Caco-2 (cell line): Measurements from ENCODE around the gene PRODH. TPM values are rescaled to one million over a fixed set of nuclear protein-coding genes. Genes with fewer than 3 reads are reported as not detected.
"Not testable (repeated sequence)": the region's sequence is repeated elsewhere in the genome, so short reads cannot be mapped to it uniquely, and the experiment has no call there.

Experiments
- BruUV-seq: library from RNA; stranded (reverse); fragments of 400-500 nt; replicated peaks from 2 replicates; lab custom pipeline; 2021; lab: Mats Ljungman, UMichigan
- CTCF ChIA-PET: fragments of 300-600 bp; sonication (Branson Sonifier 250); formaldehyde crosslinking; loops from one replicate; lab custom pipeline; 2022; ENCODE audit warnings: antibody characterized with exemption; lab: Charles Lee
- POLR2A ChIA-PET: fragments of 300-600 bp; sonication (Branson Sonifier 250); formaldehyde crosslinking; loops from one replicate; lab custom pipeline; 2022; ENCODE audit warnings: antibody characterized with exemption; lab: Charles Lee
- DNase-seq, 2 experiments: peaks; one replicate each; pipeline versions ENCODE4 v3.0.0 to v3.0.0-alpha.2; 2020 to 2022
- H3K27me3 ChIP-seq: replicated peaks from 2 replicates; pipeline ENCODE4 v1.6.0; 2011; ENCODE audit warnings: low read length; ENCODE audit not compliant: control insufficient read depth, insufficient read depth
- H3K36me3 ChIP-seq: 2 replicates; pipeline ENCODE4 v1.5.1; 2011; ENCODE audit warnings: low read length; ENCODE audit not compliant: control insufficient read depth, insufficient read depth
- H3K4me1 ChIP-seq: fragments of 250-450 bp; sonication (Bioruptor Pico); 2 replicates; pipeline ENCODE4 v1.5.1; 2020; ENCODE audit warnings: mild to moderate bottlenecking
- H3K4me3 ChIP-seq: 2 replicates; pipeline ENCODE4 v1.5.1; 2011; ENCODE audit warnings: low read depth, mild to moderate bottlenecking, control low read depth, low read length
- H3K9me3 ChIP-seq: fragments of 250-450 bp; sonication (Bioruptor Pico); 2 replicates; pipeline ENCODE4 v1.5.1; 2020; ENCODE audit warnings: mild to moderate bottlenecking, moderate library complexity
- H3K27ac Mint-ChIP-seq: one replicate; pipeline ENCODE4 v1.8.0; 2022; ENCODE audit warnings: mixed read lengths; ENCODE audit not compliant: unreplicated experiment
- H3K27me3 Mint-ChIP-seq: one replicate; pipeline ENCODE4 v1.8.0; 2022; ENCODE audit warnings: mixed read lengths; ENCODE audit not compliant: insufficient read depth, unreplicated experiment
- H3K36me3 Mint-ChIP-seq: one replicate; pipeline ENCODE4 v1.8.0; 2022; ENCODE audit warnings: mild to moderate bottlenecking, mixed read lengths; ENCODE audit not compliant: insufficient read depth, unreplicated experiment
- H3K4me1 Mint-ChIP-seq: one replicate; pipeline ENCODE4 v1.8.0; 2022; ENCODE audit warnings: low read depth, mixed read lengths; ENCODE audit not compliant: unreplicated experiment
- H3K4me3 Mint-ChIP-seq: one replicate; pipeline ENCODE4 v1.8.0; 2022; ENCODE audit warnings: mild to moderate bottlenecking, moderate library complexity, mixed read lengths; ENCODE audit not compliant: unreplicated experiment
- H3K9me3 Mint-ChIP-seq: one replicate; pipeline ENCODE4 v1.8.0; 2022; ENCODE audit warnings: mixed read lengths; ENCODE audit not compliant: unreplicated experiment
- intact Hi-C: fragments of 100-400 bp; cut with micrococcal nuclease; formaldehyde crosslinking; loops from one replicate; pipeline ENCODE4 v1.10.0; 2022; ENCODE audit not compliant: unreplicated experiment
- total RNA-seq: library from RNA; stranded (reverse); gene quantifications from 2 replicates; pipeline ENCODE4 v1.2.3, GENCODE V29; 2022
- TF ChIP-seq, protein P1 (sequence below), 2 experiments: fragments of 200-600 bp in 1 of 2; IDR thresholded peaks; 1 replicate in 1 of 2; 2 replicates in 1 of 2; pipeline versions ENCODE4 v1.5.1 to v1.8.0; 2011 to 2022; ENCODE audit warnings: antibody characterized with exemption in 1 of 2, control low read depth in 1 of 2, inconsistent platforms in 1 of 2, low read depth in 1 of 2, low read length in 1 of 2, mild to moderate bottlenecking in 1 of 2, moderate library complexity in 1 of 2; ENCODE audit not compliant: insufficient read depth in 1 of 2, severe bottlenecking in 1 of 2, unreplicated experiment in 1 of 2

Gene PRODH
- total RNA-seq, 1 experiment from 2014 or later = 47.9 TPM

DNA sequence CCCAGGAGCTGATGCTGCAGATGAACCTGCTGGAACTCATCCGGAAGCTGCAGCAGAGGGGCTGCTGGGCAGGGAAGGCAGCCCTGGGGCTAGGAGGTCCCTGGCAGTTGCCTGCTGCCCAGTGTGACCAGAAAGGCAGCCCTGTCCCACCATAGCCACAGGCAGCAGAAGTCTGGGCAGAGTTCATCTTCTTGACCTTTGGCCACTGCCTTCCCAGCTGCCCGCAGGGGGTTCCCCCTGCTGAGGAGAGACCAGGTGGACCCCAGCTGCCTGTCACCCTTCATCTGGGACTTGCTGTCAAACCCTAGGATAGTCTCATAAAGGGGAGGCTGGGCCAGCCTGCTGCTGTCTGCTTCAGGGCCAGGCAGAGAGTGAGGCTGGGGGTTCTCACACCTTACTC lies 24.6 kb downstream of the PRODH start:
- DNase-seq, H3K4me3 ChIP-seq, intact Hi-C loops, H3K9me3 ChIP-seq, CTCF ChIA-PET, H3K36me3 Mint-ChIP-seq, H3K4me3 Mint-ChIP-seq, H3K27me3 ChIP-seq, H3K4me1 Mint-ChIP-seq, H3K9me3 Mint-ChIP-seq, H3K27ac Mint-ChIP-seq, H3K36me3 ChIP-seq, POLR2A ChIA-PET, BruUV-seq, H3K4me1 ChIP-seq, H3K27me3 Mint-ChIP-seq: not testable (repeated sequence)

DNA sequence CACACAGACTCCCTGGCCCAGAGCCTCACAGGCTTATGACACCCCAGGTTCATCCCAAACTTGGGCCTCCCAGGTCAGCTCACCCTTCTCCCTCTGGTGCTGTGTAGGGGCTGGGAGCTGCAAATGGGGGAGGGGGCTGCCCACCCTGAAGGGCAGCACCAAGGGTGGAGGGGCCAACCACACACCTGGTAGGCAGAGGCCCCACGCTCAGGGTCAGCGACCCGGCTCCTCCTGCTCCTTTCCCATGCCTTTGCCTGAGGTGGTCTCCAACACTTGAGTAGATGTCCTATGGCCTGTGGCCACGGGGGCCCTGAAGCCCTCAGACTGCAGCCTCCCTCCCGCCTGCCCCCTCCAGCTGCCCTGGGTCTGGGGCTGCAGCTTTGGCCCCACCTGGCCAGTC lies 26.5 kb downstream of the PRODH start:
- no peaks in the 10 kb centered on the region for H3K9me3 ChIP-seq
- CTCF ChIA-PET = no interaction called here
- Mint-ChIP-seq H3K9me3 (no peaks in the 10 kb centered on the region), H3K4me3 (no peak overlapping the region), H3K4me1 (no peaks in the 10 kb centered on the region), H3K36me3 (no peaks in the 10 kb centered on the region), H3K27ac (no peak overlapping the region), H3K27me3 (no peaks in the 10 kb centered on the region)
- no peaks in the 10 kb centered on the region for H3K4me1 ChIP-seq
- no peak overlapping the region for H3K4me3 ChIP-seq
- TF ChIP-seq, protein P1, sequence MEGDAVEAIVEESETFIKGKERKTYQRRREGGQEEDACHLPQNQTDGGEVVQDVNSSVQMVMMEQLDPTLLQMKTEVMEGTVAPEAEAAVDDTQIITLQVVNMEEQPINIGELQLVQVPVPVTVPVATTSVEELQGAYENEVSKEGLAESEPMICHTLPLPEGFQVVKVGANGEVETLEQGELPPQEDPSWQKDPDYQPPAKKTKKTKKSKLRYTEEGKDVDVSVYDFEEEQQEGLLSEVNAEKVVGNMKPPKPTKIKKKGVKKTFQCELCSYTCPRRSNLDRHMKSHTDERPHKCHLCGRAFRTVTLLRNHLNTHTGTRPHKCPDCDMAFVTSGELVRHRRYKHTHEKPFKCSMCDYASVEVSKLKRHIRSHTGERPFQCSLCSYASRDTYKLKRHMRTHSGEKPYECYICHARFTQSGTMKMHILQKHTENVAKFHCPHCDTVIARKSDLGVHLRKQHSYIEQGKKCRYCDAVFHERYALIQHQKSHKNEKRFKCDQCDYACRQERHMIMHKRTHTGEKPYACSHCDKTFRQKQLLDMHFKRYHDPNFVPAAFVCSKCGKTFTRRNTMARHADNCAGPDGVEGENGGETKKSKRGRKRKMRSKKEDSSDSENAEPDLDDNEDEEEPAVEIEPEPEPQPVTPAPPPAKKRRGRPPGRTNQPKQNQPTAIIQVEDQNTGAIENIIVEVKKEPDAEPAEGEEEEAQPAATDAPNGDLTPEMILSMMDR (IDR thresholded peaks at IDR 0.05; ENCODE audit: insufficient read depth in 1 of 2, low read depth in 1 of 2, low read length in 1 of 2, severe bottlenecking in 1 of 2, unreplicated experiment in 1 of 2) = no peak
- H3K27me3 ChIP-seq = no peaks in the 10 kb centered on the region
- DNase-seq = no peak
- no peaks in the 10 kb centered on the region for H3K36me3 ChIP-seq
- POLR2A ChIA-PET = no interaction called here
- BruUV-seq = no TSS peak
- intact Hi-C loops = no loop called here

DNA sequence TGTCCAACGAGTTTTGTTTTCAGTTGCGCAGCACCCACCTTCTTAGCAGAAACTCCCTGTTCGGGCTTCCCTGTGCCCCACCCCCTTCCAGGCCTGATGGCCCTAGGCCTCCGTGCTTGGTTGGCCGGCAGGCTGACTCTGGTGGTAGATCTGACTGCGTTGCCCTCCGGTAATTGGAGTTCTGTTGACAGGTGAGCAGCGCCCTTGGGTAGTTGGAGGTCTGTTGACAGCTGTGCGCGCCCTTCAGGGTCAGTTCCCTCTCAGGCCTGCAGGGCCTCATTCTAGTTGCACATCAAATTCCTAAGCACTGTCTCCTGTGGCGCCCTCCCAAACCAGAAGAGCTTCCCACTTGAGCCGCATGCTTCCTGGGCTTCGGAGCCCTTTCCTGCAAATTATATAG lies 29.2 kb downstream of the PRODH start:
- Histone ChIP-seq H3K4me3 (no peak overlapping the region), H3K27me3 (no peaks in the 10 kb centered on the region), H3K36me3 (no peaks in the 10 kb centered on the region), H3K4me1 (no peaks in the 10 kb centered on the region), H3K9me3 (no peaks in the 10 kb centered on the region)
- Mint-ChIP-seq H3K27me3 (no peaks in the 10 kb centered on the region), H3K4me3 (no peak overlapping the region), H3K27ac (no peak overlapping the region), H3K4me1 (no peaks in the 10 kb centered on the region), H3K36me3 (no peaks in the 10 kb centered on the region), H3K9me3 (no peaks in the 10 kb centered on the region)
- POLR2A ChIA-PET = interaction anchor here (1.7 kb wide), 1 partner anchor 31 kb away, joined by 5 read pairs; no protein-coding TSS in a partner anchor
- TF ChIP-seq, protein P1 (IDR thresholded peaks at IDR 0.05; ENCODE audit: insufficient read depth in 1 of 2, low read depth in 1 of 2, low read length in 1 of 2, severe bottlenecking in 1 of 2, unreplicated experiment in 1 of 2) = no peak
- BruUV-seq = TSS peak; percentile 80
- no peak for DNase-seq
- CTCF ChIA-PET = interaction anchor here (0.5 to 1.5 kb wide), 2 partner anchors 29 to 77 kb away, joined by 3 to 4 read pairs; partner anchors contain the start of gene PRODH
- intact Hi-C loops = no loop called here

DNA sequence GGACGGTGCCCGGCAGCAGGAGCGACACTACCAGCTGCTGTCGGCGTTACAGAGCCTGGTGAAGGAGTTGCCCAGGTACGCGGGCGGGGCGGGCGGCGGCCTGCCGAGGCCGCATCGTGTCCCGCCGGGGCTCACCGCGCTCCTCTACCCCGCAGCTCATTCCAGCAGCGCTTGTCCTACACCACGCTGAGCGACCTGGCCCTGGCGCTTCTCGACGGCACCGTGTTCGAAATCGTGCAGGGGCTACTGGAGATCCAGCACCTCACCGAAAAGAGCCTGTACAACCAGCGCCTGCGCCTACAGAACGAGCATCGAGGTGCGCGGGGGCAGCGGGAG lies 29.7 kb downstream of the PRODH start:
- BruUV-seq, H3K36me3 ChIP-seq, H3K27ac Mint-ChIP-seq, H3K4me3 Mint-ChIP-seq, DNase-seq, H3K36me3 Mint-ChIP-seq, H3K9me3 Mint-ChIP-seq, H3K4me3 ChIP-seq, H3K9me3 ChIP-seq, H3K4me1 ChIP-seq, H3K4me1 Mint-ChIP-seq, intact Hi-C loops, H3K27me3 Mint-ChIP-seq, H3K27me3 ChIP-seq: not testable (repeated sequence)
- ChIA-PET CTCF (interaction anchor here (1.5 kb wide), 1 partner anchor 29 kb away, joined by 4 read pairs; the partner anchor contains the start of gene PRODH), POLR2A (interaction anchor here (0.8 to 1.7 kb wide), 3 partner anchors 30 to 541 kb away, joined by 3 to 6 read pairs (median 5); partner anchors contain the start of genes C22orf39 and PRODH)
